HepG2 (cell line): ENCODE results near the gene DHTKD1. TPM values are rescaled to one million over a fixed set of nuclear protein-coding genes. Genes with fewer than 3 reads are reported as not detected.

Source experiments
- ARID5B ChIP-seq: IDR thresholded peaks from 2 replicates; pipeline ENCODE4 v1.4.0; 2020; ENCODE audit warnings: mild to moderate bottlenecking, missing genetic modification reagents
- ATM ChIP-seq: fragments of 450-650 bp; IDR thresholded peaks from 2 replicates; pipeline ENCODE4 v1.7.1; 2017; ENCODE audit warnings: mild to moderate bottlenecking, borderline replicate concordance
- CCAR2 ChIP-seq: fragments of 200-400 bp; formaldehyde crosslinking; optimal IDR thresholded peaks from 2 replicates; pipeline ENCODE3; 2018; ENCODE audit warnings: low read depth, mild to moderate bottlenecking, low read length, moderate library complexity
- FOXO1 ChIP-seq: sonication (generic); formaldehyde crosslinking; IDR thresholded peaks from 2 replicates; pipeline ENCODE4 v1.4.0; 2020; ENCODE audit warnings: missing genetic modification reagents
- GABPA ChIP-seq, 2 experiments: IDR thresholded peaks; 2 replicates each; pipeline ENCODE4 v1.6.1; 2011 to 2016; ENCODE audit warnings: low read depth in 2 of 2, low read length in 1 of 2, missing biosample characterization in 1 of 2, missing genetic modification characterization in 1 of 2
- HNF1B ChIP-seq: sonication (generic); formaldehyde crosslinking; IDR thresholded peaks from 2 replicates; pipeline ENCODE4 v1.5.1; 2020; ENCODE audit warnings: mild to moderate bottlenecking, moderate library complexity, missing genetic modification reagents
- HNF4A ChIP-seq: sonication (generic); formaldehyde crosslinking; IDR thresholded peaks from 2 replicates; pipeline ENCODE4 v1.4.0; 2020; ENCODE audit warnings: missing genetic modification reagents
- HOMEZ ChIP-seq: IDR thresholded peaks from 2 replicates; pipeline ENCODE4 v1.6.1; 2016; ENCODE audit warnings: low read depth
- MIXL1 ChIP-seq: IDR thresholded peaks from 2 replicates; pipeline ENCODE4 v1.6.1; 2016
- PATZ1 ChIP-seq: sonication (generic); formaldehyde crosslinking; IDR thresholded peaks from 2 replicates; pipeline ENCODE4 v1.4.0; 2020; ENCODE audit warnings: missing genetic modification reagents
- SALL1 ChIP-seq: sonication (generic); formaldehyde crosslinking; IDR thresholded peaks from 2 replicates; pipeline ENCODE4 v1.8.0; 2022; ENCODE audit warnings: mild to moderate bottlenecking, missing genetic modification reagents
- ZC3H4 ChIP-seq: sonication (generic); formaldehyde crosslinking; IDR thresholded peaks from 2 replicates; pipeline ENCODE4 v1.4.0; 2020; ENCODE audit warnings: missing genetic modification reagents, borderline replicate concordance
- ZMYM4 ChIP-seq: sonication (generic); formaldehyde crosslinking; IDR thresholded peaks from 2 replicates; pipeline ENCODE4 v1.8.1; 2023; ENCODE audit warnings: mild to moderate bottlenecking, missing genetic modification reagents
- ZNF280D ChIP-seq: sonication (generic); formaldehyde crosslinking; IDR thresholded peaks from 2 replicates; pipeline ENCODE4 v1.5.1; 2020; ENCODE audit warnings: mild to moderate bottlenecking, missing genetic modification reagents
- ZNF331 ChIP-seq: sonication (generic); formaldehyde crosslinking; IDR thresholded peaks from 2 replicates; pipeline ENCODE4 v1.4.0; 2020; ENCODE audit warnings: missing genetic modification reagents
- ZNF501 ChIP-seq: sonication (generic); formaldehyde crosslinking; IDR thresholded peaks from 2 replicates; pipeline ENCODE4 v1.5.1; 2020; ENCODE audit warnings: mild to moderate bottlenecking, moderate library complexity, missing genetic modification reagents
- polyA plus RNA-seq, 8 experiments: library from polyadenylated mRNA; depleted of rRNA in 3 of 8; stranded (reverse) in 7 of 8; unstranded in 1 of 8; fragments of >200 nt; fragmentation: Illumina TruSeq in 4 of 8; extraction: Trizol in 4 of 8; gene quantifications; 2 replicates each; pipeline versions ENCODE4 v1.2.1 to v1.2.3, GENCODE V29; 2011 to 2016; ENCODE audit warnings: low read depth in 4 of 8, missing spikeins in 1 of 8, mixed read lengths in 1 of 8; ENCODE audit not compliant: insufficient read depth in 1 of 8
- total RNA-seq, 5 experiments: library from RNA; depleted of rRNA; stranded (reverse); fragments of >200 nt; fragmentation: Illumina TruSeq; extraction: Trizol; gene quantifications; 2 replicates each; pipeline ENCODE4 v1.2.3, GENCODE V29; 2016; ENCODE audit warnings: low read depth in 1 of 5

DHTKD1 gene
- total and polyA plus RNA-seq, 2 of the 13 experiments (the other 11 are each of a cell fraction or from before 2014, with no cell fraction given), result 9.6 to 14.1 TPM

- peak; percentile 57 for TF ChIP-seq ARID5B (CRISPR knock-in tag)
- TF ChIP-seq ZNF331 (CRISPR knock-in tag), result peak; percentile 82; the same call in 1 of the 2 replicates
- peak; percentile 27; the same call in 1 of the 2 replicates for TF ChIP-seq MIXL1
- TF ChIP-seq SALL1 (CRISPR knock-in tag), result peak; percentile 69
- peak; percentile 61; the same call in 1 of the 2 replicates for TF ChIP-seq HOMEZ (CRISPR knock-in tag)
- TF ChIP-seq ZMYM4, result peak; percentile 81; the same call in 1 of the 2 replicates
- peak; percentile 46 for TF ChIP-seq GABPA (IDR thresholded peaks at IDR 0.05; ENCODE audit: low read depth, low read length)
- peak; percentile 79 for TF ChIP-seq GABPA (CRISPR knock-in tag; IDR thresholded peaks at IDR 0.05; ENCODE audit: low read depth)
- peak; percentile 76 for TF ChIP-seq FOXO1 (CRISPR knock-in tag)
- peak; percentile 21; the same call in 1 of the 2 replicates for TF ChIP-seq PATZ1
- no peak for TF ChIP-seq HNF4A (CRISPR knock-in tag)
- TF ChIP-seq ZNF501 (CRISPR knock-in tag), result peak; percentile 56
- no peak for TF ChIP-seq ATM
- TF ChIP-seq ZNF280D (CRISPR knock-in tag), result no peak
- TF ChIP-seq ZC3H4 (CRISPR knock-in tag), result no peak
- peak; percentile 76 for TF ChIP-seq HNF1B
- TF ChIP-seq CCAR2, result no peak
These were observed at the start of gene DHTKD1 (continued) for GRCh38 chr10:12068449-12069269.
